Dendritic cell treated with granulocyte-macrophage colony-stimulating factor and Interleukin-4, amounts not matched to agents 40 ng/mL and 50 ng/mL, for 4 days (primary cell): ENCODE results near the gene IFT20.
"Not testable (repeated sequence)": the region's sequence is repeated elsewhere in the genome, so short reads cannot be mapped to it uniquely, and the experiment has no call there.

Experiments
- H3K27ac Mint-ChIP-seq: one replicate; pipeline ENCODE4 v1.8.0; 2022; ENCODE audit warnings: mild to moderate bottlenecking, mixed read lengths
- H3K27me3 Mint-ChIP-seq: one replicate; pipeline ENCODE4 v1.8.0; 2022; ENCODE audit warnings: mild to moderate bottlenecking, mixed read lengths
- H3K36me3 Mint-ChIP-seq: one replicate; pipeline ENCODE4 v1.8.0; 2022; ENCODE audit warnings: low read depth, mixed read lengths
- H3K4me1 Mint-ChIP-seq: one replicate; pipeline ENCODE4 v1.8.0; 2022; ENCODE audit warnings: low read depth, mixed read lengths
- H3K4me3 Mint-ChIP-seq: one replicate; pipeline ENCODE4 v1.8.0; 2022; ENCODE audit warnings: mild to moderate bottlenecking, moderate library complexity, mixed read lengths
- H3K9me3 Mint-ChIP-seq: one replicate; pipeline ENCODE4 v1.8.0; 2022; ENCODE audit warnings: mixed read lengths
- intact Hi-C: fragments of 100-400 bp; cut with micrococcal nuclease; formaldehyde crosslinking; loops from one replicate; pipeline ENCODE4 v1.15.0; 2022

Gene IFT20

GRCh38 chr17:28292878-28293277, 42.4 kb downstream of the IFT20 start:
- H3K36me3 Mint-ChIP-seq, H3K4me3 Mint-ChIP-seq, H3K9me3 Mint-ChIP-seq, H3K27ac Mint-ChIP-seq, intact Hi-C loops: not testable (repeated sequence)
- Mint-ChIP-seq H3K4me1 (peaks cover 12% of the 10 kb centered on the region), H3K27me3 (peaks cover 23% of the 10 kb centered on the region)

GRCh38 chr17:28291780-28292330, 43.4 kb downstream of the IFT20 start:
- intact Hi-C loops: no loop called here
- H3K27me3 Mint-ChIP-seq: peaks cover 23% of the 10 kb centered on the region
- H3K4me1 Mint-ChIP-seq: peaks cover 12% of the 10 kb centered on the region
- H3K36me3 Mint-ChIP-seq: no peaks in the 10 kb centered on the region
- no peak overlapping the region for H3K27ac Mint-ChIP-seq
- H3K4me3 Mint-ChIP-seq: no peak overlapping the region
- H3K9me3 Mint-ChIP-seq: no peaks in the 10 kb centered on the region

- H3K4me3 Mint-ChIP-seq: no peak overlapping the region
- H3K4me1 Mint-ChIP-seq: peaks cover 12% of the 10 kb centered on the region
- no peaks in the 10 kb centered on the region for H3K36me3 Mint-ChIP-seq
- intact Hi-C loops: no loop called here
- H3K27ac Mint-ChIP-seq: no peak overlapping the region
- H3K27me3 Mint-ChIP-seq: peaks cover 27% of the 10 kb centered on the region
- no peaks in the 10 kb centered on the region for H3K9me3 Mint-ChIP-seq
Measured at GRCh38 chr17:28290703-28291102, 44.6 kb downstream of the IFT20 start.

GRCh38 chr17:28285965-28286364, 49.3 kb downstream of the IFT20 start:
- Mint-ChIP-seq H3K9me3 (no peaks in the 10 kb centered on the region), H3K36me3 (no peaks in the 10 kb centered on the region), H3K4me3 (no peak overlapping the region), H3K27me3 (peaks cover 37% of the 10 kb centered on the region), H3K27ac (no peak overlapping the region), H3K4me1 (no peaks in the 10 kb centered on the region)
- intact Hi-C loops: no loop called here

GRCh38 chr17:28282596-28282995, 52.7 kb downstream of the IFT20 start:
- peaks cover 8% of the 10 kb centered on the region for H3K4me1 Mint-ChIP-seq
- H3K27ac Mint-ChIP-seq: no peak overlapping the region
- no peaks in the 10 kb centered on the region for H3K9me3 Mint-ChIP-seq
- H3K4me3 Mint-ChIP-seq: no peak overlapping the region
- intact Hi-C loops: no loop called here
- H3K27me3 Mint-ChIP-seq: peaks cover 50% of the 10 kb centered on the region
- H3K36me3 Mint-ChIP-seq: no peaks in the 10 kb centered on the region

DNA sequence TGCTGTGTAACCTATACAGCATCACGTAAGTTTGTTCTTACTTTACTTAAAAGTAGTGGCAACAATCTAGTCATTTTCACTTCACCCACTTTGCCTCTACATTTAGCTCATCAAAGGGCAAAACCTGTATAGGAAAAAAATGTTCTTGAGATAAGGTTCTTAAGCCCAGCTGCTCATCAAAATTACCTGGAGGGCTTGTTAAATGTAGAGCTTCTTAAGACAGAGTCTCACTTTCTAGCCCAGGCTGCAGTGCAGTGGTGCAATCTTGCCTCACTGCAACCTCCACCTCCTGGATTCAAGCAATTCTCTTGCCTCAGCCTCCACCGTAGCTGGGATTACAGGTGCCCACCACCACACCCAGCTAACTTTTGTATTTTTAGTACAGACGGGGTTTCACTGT, 54.4 kb downstream of the IFT20 start:
- intact Hi-C loops: no loop called here
- peaks cover 8% of the 10 kb centered on the region for H3K4me1 Mint-ChIP-seq
- no peaks in the 10 kb centered on the region for H3K9me3 Mint-ChIP-seq
- no peak overlapping the region for H3K27ac Mint-ChIP-seq
- peaks cover 64% of the 10 kb centered on the region for H3K27me3 Mint-ChIP-seq
- H3K4me3 Mint-ChIP-seq: no peak overlapping the region
- no peaks in the 10 kb centered on the region for H3K36me3 Mint-ChIP-seq

DNA sequence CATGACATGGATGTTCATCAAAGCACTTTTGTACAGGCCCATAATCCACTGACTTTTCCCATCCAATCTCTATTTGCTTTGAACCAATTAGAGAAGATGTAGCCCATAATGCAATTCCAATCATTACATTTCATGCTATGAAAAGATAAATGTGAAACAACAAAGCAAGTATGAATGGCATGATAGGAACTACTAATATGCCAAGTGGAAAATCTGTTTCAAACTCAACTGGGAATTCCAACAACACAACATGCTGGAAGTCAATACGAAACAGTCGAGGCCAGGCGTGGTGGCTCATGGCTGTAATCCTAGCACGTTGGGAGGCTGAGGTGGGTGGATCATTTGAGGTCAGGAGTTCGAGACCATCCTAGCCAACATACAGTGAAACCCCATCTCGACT, 55.9 kb downstream of the IFT20 start:
- intact Hi-C loops: no loop called here
- peaks cover 8% of the 10 kb centered on the region for H3K4me1 Mint-ChIP-seq
- H3K36me3 Mint-ChIP-seq: no peaks in the 10 kb centered on the region
- H3K4me3 Mint-ChIP-seq: no peak overlapping the region
- no peaks in the 10 kb centered on the region for H3K9me3 Mint-ChIP-seq
- peaks cover 71% of the 10 kb centered on the region for H3K27me3 Mint-ChIP-seq
- H3K27ac Mint-ChIP-seq: no peak overlapping the region
